A549 treated with RU486 at 1 μM for 4 hours (cell line): ENCODE data around the gene BRCA1. TPM values are rescaled to one million over a fixed set of nuclear protein-coding genes. Genes with fewer than 3 reads are reported as not detected.

Experiments
- total RNA-seq: library from RNA; stranded (reverse); fragments of 200-300 nt; extraction: Qiagen RNA extraction; gene quantifications from 5 replicates; pipeline ENCODE4 v1.2.3, GENCODE V29; 2022; ENCODE audit warnings: low read depth

Gene BRCA1
- total RNA-seq: 23.2 to 29.0 TPM (median 26.8 TPM) in 5 replicates

DNA sequence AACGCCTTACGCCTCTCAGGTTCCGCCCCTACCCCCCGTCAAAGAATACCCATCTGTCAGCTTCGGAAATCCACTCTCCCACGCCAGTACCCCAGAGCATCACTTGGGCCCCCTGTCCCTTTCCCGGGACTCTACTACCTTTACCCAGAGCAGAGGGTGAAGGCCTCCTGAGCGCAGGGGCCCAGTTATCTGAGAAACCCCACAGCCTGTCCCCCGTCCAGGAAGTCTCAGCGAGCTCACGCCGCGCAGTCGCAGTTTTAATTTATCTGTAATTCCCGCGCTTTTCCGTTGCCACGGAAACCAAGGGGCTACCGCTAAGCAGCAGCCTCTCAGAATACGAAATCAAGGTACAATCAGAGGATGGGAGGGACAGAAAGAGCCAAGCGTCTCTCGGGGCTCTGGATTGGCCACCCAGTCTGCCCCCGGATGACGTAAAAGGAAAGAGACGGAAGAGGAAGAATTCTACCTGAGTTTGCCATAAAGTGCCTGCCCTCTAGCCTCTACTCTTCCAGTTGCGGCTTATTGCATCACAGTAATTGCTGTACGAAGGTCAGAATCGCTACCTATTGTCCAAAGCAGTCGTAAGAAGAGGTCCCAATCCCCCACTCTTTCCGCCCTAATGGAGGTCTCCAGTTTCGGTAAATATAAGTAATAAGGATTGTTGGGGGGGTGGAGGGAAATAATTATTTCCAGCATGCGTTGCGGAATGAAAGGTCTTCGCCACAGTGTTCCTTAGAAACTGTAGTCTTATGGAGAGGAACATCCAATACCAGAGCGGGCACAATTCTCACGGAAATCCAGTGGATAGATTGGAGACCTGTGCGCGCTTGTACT, at the start of gene BRCA1:
Gene BRCA1 (minus strand): TSS at position 232 of the 834 bp plus-strand sequence. CDS start 1,268 bp downstream, outside the sequence.

DNA sequence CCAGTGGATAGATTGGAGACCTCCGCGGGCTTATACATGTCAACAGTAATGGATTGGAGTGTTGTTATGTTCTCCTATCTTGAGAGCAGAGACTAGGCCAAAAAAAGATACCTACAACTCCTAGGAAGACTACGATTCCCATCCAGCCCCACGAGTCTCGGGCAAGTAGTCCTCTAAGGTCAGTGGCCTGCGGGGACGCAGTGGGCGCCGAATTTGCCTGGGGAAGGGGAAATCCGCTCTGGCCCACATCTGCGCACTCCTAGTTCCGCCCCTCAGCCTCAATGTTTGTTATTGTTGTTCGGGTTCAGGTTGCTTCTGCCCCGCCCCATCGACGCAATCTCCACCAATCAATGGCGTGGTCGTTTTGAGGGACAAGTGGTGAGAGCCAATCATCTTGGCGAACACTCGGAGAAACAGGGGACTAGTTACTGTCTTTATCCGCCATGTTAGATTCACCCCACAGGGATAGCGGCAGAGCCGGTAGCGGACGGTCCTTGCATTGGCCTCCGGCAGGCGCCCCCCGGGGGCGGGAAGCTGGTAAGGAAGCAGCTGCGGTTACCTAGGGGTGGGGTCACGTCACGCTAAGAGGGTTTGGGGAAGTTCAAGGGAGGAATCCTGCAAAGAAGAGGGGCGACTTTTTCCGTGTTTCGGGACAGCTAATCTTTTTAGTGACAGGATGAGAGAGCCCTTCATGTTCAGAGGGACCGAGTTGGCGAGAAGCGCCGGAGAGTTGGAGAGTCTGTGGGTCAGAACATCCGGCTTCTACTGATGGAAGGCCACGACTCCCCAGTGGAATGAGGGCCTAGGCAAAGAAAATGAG, 45.8 kb upstream of the BRCA1 start, which contains the start of gene NBR1:
Gene NBR1 (plus strand): TSS at position 449 of the 820 bp plus-strand sequence. CDS start 4,586 bp downstream, outside the sequence.

DNA sequence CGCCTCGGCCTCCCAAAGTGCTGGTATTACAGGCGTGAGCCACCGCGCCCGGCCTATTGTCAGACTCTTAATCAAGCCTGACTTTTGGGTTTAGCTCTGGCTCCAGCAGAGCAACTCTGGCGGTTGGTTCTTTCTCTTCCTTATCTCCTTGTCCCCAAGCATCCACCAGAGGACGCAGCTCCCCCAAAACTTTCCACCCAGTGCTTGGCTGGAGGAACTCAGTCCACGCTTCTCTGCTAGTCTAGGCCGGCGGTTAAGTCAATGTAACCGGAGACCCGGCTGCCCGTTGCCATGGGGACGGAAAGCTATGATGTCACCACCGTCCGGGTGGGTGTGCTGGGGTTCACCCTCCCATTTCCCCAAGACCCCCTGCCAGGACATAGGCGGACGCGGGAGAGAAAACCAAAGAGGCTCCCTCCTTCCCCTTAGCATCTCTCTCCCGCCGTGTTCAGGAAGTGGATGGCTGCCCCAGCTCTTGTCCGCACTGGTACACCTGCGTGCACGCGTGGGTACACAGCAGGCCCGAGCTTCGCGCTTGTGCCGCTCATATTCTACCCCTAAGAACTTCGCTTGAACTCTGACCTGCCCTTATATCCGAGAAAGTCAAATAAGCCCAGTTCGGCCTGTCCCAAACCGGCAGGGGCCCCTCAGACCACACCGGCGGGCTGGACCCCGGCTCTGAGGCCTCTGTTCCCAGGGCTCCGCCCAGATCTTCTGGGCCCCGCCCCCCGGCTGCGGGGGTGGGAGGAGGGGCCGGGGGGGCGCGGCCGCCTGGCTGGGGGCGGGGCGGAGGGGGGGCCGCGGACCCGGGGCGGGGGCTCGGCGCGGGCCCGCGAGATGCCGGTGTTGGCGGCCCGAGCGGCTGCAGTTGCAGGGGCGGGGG, 100.5 kb downstream of the BRCA1 start, which contains the start of gene RND2:
Gene RND2 (plus strand): TSS at position 825 of the 883 bp plus-strand sequence. CDS start 117 bp downstream, outside the sequence.

DNA sequence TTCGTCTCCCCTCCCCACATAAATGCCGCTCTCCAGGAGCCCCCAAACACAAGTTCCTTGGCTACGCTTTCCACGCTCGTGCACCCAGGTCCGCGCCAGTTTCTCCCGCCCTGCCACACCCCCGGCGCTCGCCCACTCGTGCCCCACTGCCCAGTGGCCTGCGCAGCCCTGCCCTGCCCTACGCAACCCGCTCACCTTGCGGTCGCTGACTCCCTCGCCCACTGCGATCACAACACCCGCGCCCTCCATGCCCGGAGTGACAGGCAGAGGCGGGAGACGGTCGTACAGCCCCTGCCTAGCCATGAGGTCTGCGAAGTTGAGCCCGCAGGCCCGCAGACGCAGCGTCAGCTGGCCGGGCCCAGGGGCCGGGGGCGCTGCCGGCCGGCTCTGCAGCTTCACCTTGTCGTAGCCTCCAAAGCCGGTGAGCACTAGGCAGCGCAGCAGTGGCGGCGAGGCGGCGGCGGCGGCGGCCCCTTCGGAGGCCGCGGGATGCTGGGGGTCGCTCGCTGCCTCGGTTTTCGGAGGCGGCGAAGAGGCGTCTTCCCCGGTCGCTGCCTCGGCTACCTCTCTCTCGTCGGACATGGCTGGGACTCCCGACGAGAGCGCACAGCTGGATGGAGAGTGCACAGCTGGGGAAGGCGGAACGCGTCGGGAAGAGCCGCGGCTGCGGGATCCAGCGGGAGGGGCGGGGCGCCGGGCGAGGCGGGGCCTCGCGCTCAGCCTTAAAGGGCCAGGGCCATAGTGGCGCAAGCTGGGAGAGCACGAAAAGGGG, 103.2 kb downstream of the BRCA1 start, which contains the start of gene VAT1:
Gene VAT1 (minus strand): TSS at position 645 of the 772 bp plus-strand sequence. CDS start 63 bp downstream, at position 582.

DNA sequence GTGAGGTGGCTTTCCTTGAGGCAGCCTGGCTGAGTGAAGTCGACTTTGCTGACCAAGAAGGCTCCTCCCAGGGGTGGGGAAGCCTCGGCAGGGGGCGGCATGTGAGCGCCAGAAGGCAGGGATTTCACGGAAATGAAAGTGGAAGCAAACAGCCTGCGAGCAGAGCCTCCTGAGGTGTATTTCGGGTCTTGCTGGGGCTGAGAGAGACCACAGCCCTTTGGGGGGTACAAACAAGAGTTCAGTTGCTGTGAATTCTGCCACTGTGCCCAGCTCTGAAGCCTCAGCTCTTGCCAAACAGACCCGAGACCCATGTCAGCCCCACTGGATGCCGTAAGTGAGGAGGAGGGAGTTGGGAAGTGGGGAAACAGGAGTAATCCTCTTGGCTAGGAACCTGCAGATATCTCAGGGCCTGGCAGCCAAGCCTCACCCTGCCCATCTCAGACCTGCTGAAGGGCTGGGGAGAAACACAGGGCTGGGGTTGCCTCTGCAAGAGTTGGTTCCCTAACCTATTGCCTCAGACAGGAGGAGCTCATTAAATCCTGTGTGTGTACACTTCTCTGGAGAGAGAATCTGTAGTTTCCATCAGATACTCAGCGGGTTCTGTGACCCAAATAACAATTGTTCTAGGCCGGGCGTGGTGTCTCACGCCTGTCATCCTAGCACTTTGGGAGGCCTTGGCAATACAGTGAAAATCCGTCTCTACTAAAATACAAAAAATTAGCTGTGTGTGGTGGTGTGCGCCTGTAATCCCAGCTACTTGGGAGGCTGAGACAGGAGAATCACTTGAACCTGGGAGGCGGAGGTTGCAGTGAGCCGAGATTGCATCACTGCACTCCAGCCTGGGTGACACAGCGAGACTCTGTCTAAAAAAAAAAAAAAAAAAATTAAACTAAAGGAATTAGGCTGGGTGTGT, 118.3 kb downstream of the BRCA1 start, which contains the start of gene IFI35:
Gene IFI35 (plus strand): TSS at position 146 of the 913 bp plus-strand sequence. CDS start 164 bp downstream, at position 310.

DNA sequence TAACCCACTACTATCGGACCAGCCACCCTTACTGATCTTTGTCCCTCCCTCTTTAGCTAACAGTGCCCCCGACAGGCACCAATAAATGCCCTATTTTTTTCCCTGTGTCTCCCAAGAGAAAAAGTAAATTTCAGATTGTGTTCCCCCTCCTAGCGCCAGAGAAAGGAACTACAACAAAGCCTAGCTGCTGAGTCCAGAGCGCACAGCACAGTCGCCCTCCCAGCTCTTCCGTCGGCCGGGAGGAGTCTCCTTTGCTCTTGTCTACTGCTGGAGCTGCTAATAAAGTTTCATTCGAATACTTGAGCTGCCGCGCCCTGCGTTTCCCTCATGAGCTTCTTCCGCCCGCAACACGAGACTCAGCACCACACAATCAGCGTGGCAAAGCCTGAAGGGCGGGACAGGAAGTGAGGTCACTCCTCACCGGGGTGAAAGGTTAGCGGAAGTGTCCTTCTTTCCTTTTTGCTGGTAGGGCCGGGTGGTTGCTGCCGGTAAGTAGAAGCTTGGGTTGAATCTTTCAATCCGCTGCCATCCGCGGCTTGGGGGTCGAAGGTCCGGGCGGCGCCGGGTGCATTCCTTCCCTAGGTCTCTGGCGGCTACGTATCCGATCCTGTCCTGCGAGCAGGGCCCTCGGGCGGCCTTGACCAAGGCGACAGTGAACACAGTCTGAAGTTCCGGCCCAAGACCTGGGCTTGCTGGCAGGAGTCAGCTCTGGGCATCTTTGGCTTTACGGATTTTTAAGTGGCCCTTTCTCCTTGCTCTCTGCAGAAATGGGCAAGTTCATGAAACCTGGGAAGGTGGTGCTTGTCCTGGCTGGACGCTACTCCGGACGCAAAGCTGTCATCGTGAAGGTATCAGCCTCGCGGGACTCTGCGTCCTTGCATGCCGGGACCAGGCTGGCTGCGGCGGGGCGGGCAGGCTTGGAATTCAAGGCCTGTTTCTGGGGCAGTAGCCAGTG, 126.9 kb downstream of the BRCA1 start, which contains the start of gene RPL27:
Gene RPL27 (plus strand): TSS at position 436 of the 955 bp plus-strand sequence. CDS start 332 bp downstream, at position 768.

Other genes starting within 250 kb of the BRCA1 start
- gene G6PC1, start 224.6 kb downstream of the BRCA1 start, total RNA-seq: not detected in 5 replicates
- 50.2 to 57.9 TPM (median 52.4 TPM) in 5 replicates for gene AARSD1, start 160.9 kb downstream of the BRCA1 start, total RNA-seq
- gene PTGES3L, start 145.3 kb downstream of the BRCA1 start, total RNA-seq: 0.70 to 1.6 TPM (median 1.1 TPM) in 5 replicates
- 19.2 to 22.8 TPM (median 21.6 TPM) in 5 replicates for gene RUNDC1, start 144.8 kb downstream of the BRCA1 start, total RNA-seq
- 2,797 to 3,699 TPM (median 3,171 TPM) in 5 replicates for gene RPL27, start 126.9 kb downstream of the BRCA1 start, total RNA-seq
- 15.7 to 21.2 TPM (median 17.9 TPM) in 5 replicates for gene IFI35, start 118.6 kb downstream of the BRCA1 start, total RNA-seq
- 208 to 241 TPM (median 225 TPM) in 5 replicates for gene VAT1, start 103.0 kb downstream of the BRCA1 start, total RNA-seq
- 0.08 to 0.18 TPM (median 0.13 TPM) in 5 replicates for gene RND2, start 100.1 kb downstream of the BRCA1 start, total RNA-seq
- 33.5 to 45.9 TPM (median 41.3 TPM) in 5 replicates for gene NBR1, start 45.9 kb upstream of the BRCA1 start, total RNA-seq
- gene TMEM106A, start 86.5 kb upstream of the BRCA1 start, total RNA-seq: 0.49 to 2.3 TPM (median 1.2 TPM) in 5 replicates
- gene CCDC200, start 103.3 kb upstream of the BRCA1 start, total RNA-seq: not detected in 5 replicates
- not detected in 5 replicates for gene RNU2-1, start 108.6 kb upstream of the BRCA1 start, total RNA-seq